Measurements from ENCODE around the gene FOXP3. TPM values are rescaled to one million over a fixed set of nuclear protein-coding genes. Genes with fewer than 3 reads are reported as not detected.

The FOXP3 gene
- total and polyA plus RNA-seq, 2 of the 8 experiments (the other 6 are each of a cell fraction or from before 2014, with no cell fraction given): 0.37 to 0.54 TPM

GRCh38 chrX:49250066-49250465, 14.4 kb downstream of the FOXP3 start:
- H3K9ac ChIP-seq (replicated peaks in 1 of 4; ENCODE audit: extremely low read depth in 1 of 4, low read depth in 3 of 4, low read length in 3 of 4): no peak overlapping the region
- H2BK12ac ChIP-seq (ENCODE audit: low read depth, low read length): no peak overlapping the region
- no peak overlapping the region for H2BK120ac ChIP-seq (replicated peaks; ENCODE audit: low read depth, low read length)
- H3K27me3 ChIP-seq (replicated peaks in 1 of 4; ENCODE audit: control insufficient read depth in 3 of 4, extremely low read depth in 1 of 4, insufficient read depth in 3 of 4, low read length in 3 of 4): no peaks in the 10 kb centered on the region
- H4K91ac ChIP-seq (replicated peaks; ENCODE audit: insufficient read length, low read length): no peak overlapping the region
- TF ChIP-seq GTF2F1 (IDR thresholded peaks at IDR 0.05; ENCODE audit: borderline replicate concordance, low read depth, low read length) (no peak), HDAC6 (IDR thresholded peaks at IDR 0.05; ENCODE audit: low read depth, low read length) (no peak), SAP30 (IDR thresholded peaks at IDR 0.05; ENCODE audit: insufficient read depth, insufficient replicate concordance, low read length) (no peak), HDAC2 (IDR thresholded peaks at IDR 0.05; ENCODE audit: borderline replicate concordance in 1 of 2, low read depth in 2 of 2, low read length in 2 of 2) (no peak), EGR1 (IDR thresholded peaks at IDR 0.05; ENCODE audit: borderline replicate concordance, low read depth, low read length) (no peak), PHF8 (conservative IDR thresholded peaks at IDR 0.05; ENCODE audit: low read depth, low read length) (no peak), MAX (IDR thresholded peaks at IDR 0.05) (no peak), MAFK (IDR thresholded peaks at IDR 0.05; ENCODE audit: low read depth, low read length) (no peak), TCF12 (IDR thresholded peaks at IDR 0.05; ENCODE audit: low read depth, low read length) (no peak)
- no peak overlapping the region for H2BK5ac ChIP-seq (ENCODE audit: low read depth, low read length)
- CTCF ChIA-PET (ENCODE audit: partially characterized antibody): interaction anchor here (1.4 kb wide), 1 partner anchor 57 kb away, joined by 4 read pairs; no protein-coding TSS in a partner anchor
- no peak for DNase-seq (ENCODE audit: low read depth in 1 of 2, low spot score in 2 of 2)
- no peak overlapping the region for H4K8ac ChIP-seq (ENCODE audit: extremely low read depth, insufficient read depth, low read length)
- H3K4me1 ChIP-seq (replicated peaks in 1 of 4; ENCODE audit: control insufficient read depth in 3 of 4, insufficient read depth in 4 of 4, low read length in 3 of 4): no peaks in the 10 kb centered on the region; a peak in 1 of 7 replicates
- no peak overlapping the region for H3K56ac ChIP-seq (replicated peaks; ENCODE audit: insufficient read length, low read depth, low read length)
- POLR2A ChIA-PET (ENCODE audit: partially characterized antibody): interaction anchor here (1.0 to 1.2 kb wide), 3 partner anchors 10 to 84 kb away, joined by 3 to 4 read pairs (median 3); no protein-coding TSS in a partner anchor
- 89% methylated on average over 12 of the region's 13 CpGs; no CpG with 5 or more reads in 1 of the 2 experiments for WGBS, 2 experiments (ENCODE audit: extremely low coverage in 1 of 2, insufficient coverage in 1 of 2, insufficient read length in 1 of 2, insufficient replicate concordance in 2 of 2, low coverage in 1 of 2, low lambda C conversion rate in 2 of 2, missing lambda C conversion rate in 1 of 2)
- H4K5ac ChIP-seq (ENCODE audit: insufficient read length, low read depth, low read length): no peak overlapping the region
- H3K4ac ChIP-seq (replicated peaks; ENCODE audit: insufficient read length, low read depth, low read length): no peak overlapping the region
- no peaks in the 10 kb centered on the region for H3K79me2 ChIP-seq (ENCODE audit: control insufficient read depth in 1 of 2, insufficient read depth in 2 of 2, low read length in 2 of 2)
- H3K9me3 ChIP-seq (ENCODE audit: insufficient read depth in 2 of 2, low read depth in 1 of 2, low read length in 1 of 2): no peaks in the 10 kb centered on the region
- FAIRE-seq: no peak
- no peak overlapping the region for H3K4me2 ChIP-seq (ENCODE audit: insufficient read depth in 1 of 2, low read depth in 2 of 2, low read length in 2 of 2)
- H3K18ac ChIP-seq (ENCODE audit: extremely low read depth, low read length): no peak overlapping the region
- no peak overlapping the region for H2AK5ac ChIP-seq (ENCODE audit: low read depth, low read length)
- H2BK15ac ChIP-seq (ENCODE audit: low read length): no peak overlapping the region
- no peak overlapping the region for H2BK20ac ChIP-seq (ENCODE audit: low read length)
- no peaks in the 10 kb centered on the region for H4K20me1 ChIP-seq (replicated peaks in 1 of 2; ENCODE audit: control insufficient read depth in 1 of 2, insufficient read depth in 2 of 2, low read length in 2 of 2)
- no peaks in the 10 kb centered on the region for H3K36me3 ChIP-seq (ENCODE audit: control insufficient read depth in 2 of 4, insufficient read depth in 4 of 4, low read length in 3 of 4)
- H3K23ac ChIP-seq (ENCODE audit: insufficient read length): no peak overlapping the region
- no peaks in the 10 kb centered on the region for H3K79me1 ChIP-seq (ENCODE audit: low read depth, low read length)
- H3K27ac ChIP-seq (ENCODE audit: low read depth, low read length): no peak overlapping the region
- no peak overlapping the region for H3K14ac ChIP-seq (ENCODE audit: insufficient read length)
- H3K23me2 ChIP-seq (ENCODE audit: low read depth, low read length): no peaks in the 10 kb centered on the region; the same call in 1 of the 2 replicates
- no peak overlapping the region for H2AFZ ChIP-seq (ENCODE audit: low read length)
- no peak overlapping the region for H3K4me3 ChIP-seq (ENCODE audit: extremely low read depth in 1 of 4, insufficient read depth in 2 of 4, low read depth in 3 of 4, low read length in 4 of 4)

Measured in H1 (cell line).